Activated gamma-delta T cell treated with anti-CD3 and anti-CD28 coated beads, Interleukin-2, amount 50 U/mL, for 16 hours (primary cell): ENCODE measurements around the gene DEFB131B.
"Not testable (repeated sequence)": the region's sequence is repeated elsewhere in the genome, so short reads cannot be mapped to it uniquely, and the experiment has no call there.

Source experiments
- DNase-seq: peaks from one replicate; pipeline ENCODE4 v3.0.0-alpha.2; 2020; ENCODE audit warnings: low read depth

Gene DEFB131B, protein sequence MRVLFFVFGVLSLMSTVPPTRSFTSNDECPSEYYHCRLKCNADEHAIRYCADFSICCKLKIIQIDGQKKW

DNA sequence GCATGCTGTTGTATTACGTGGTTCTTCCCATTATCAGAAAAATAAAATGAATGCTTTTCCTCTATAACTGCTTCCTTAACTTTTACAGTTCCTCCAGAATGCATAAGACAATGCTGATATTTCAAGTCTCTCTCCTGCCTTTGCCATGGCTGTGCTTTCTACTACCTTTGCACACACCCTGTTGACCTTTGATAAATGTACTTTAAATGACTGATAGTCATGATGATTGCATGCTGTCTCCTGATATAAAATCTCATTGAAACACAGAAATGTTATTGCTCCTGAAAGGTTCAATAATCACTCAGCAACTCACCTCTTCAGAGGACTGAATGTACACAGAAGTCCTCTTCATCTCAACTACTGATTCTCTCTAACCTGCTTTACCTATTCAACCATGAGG, at the start of gene DEFB131B:
TSS of gene DEFB131B (plus strand) at position 395 of the 400 bp plus-strand sequence. CDS start at position 395, 0 bp downstream.
- not testable (repeated sequence) for DNase-seq

DNA sequence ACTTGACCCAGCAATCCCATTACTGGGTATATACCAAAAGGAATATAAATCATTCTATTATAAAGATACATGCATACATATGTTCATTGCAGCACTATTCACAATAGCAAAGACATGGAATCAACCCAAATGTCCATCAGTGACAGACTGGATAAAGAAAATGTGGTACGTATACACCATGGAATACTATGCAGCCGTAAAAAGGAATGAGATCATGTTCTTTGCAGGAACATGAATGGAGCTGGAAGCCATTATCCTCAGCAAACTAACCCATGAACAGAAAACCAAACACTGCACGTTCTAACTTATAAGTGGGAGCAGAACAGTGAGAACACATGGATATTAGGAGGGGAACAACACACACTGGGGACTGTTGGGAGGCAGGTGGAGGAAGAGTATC, 49.0 kb upstream of the DEFB131B start:
- not testable (repeated sequence) for DNase-seq

DNA sequence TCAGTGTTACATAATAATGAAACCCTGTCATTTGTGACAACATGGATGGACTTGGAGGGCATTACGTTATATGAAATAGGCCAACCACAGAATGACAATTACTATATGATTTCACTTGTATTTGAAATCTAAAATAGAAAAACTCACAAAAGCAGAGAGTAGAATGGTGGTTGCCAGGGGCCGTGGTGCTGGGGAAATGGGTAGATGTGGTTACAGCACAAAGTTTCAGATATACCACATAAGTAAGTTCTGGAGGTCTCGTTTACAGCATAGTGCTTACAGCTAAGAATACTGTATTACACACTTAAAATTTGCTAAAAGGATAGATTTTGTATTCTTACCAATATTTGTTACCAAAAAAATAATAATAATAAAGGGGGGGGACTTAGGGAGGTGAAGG, 48.6 kb upstream of the DEFB131B start:
- DNase-seq = not testable (repeated sequence)

DNA sequence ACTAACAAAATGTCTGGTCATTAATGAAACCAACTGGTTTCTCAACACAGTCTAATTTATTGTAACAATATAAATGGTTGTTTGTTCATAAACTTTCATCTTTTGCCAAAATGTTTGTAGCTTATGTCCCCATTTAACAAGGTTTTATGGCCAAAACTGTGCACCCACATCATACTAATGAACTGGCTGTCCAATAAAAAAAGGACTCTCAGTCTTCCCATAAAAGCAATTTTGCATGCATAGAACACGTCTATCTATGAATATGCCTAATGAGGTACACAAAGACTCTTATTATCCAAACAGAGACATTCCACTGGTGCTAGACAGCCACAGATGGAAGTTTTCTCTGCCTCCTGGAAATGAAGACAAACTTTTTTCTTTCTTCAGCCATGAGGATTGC, 45.4 kb upstream of the DEFB131B start, which contains the start of gene DEFB108B:
TSS of gene DEFB108B (plus strand) at position 390 of the 400 bp plus-strand sequence. CDS start at position 390, 0 bp downstream.
- not testable (repeated sequence) for DNase-seq

DNA sequence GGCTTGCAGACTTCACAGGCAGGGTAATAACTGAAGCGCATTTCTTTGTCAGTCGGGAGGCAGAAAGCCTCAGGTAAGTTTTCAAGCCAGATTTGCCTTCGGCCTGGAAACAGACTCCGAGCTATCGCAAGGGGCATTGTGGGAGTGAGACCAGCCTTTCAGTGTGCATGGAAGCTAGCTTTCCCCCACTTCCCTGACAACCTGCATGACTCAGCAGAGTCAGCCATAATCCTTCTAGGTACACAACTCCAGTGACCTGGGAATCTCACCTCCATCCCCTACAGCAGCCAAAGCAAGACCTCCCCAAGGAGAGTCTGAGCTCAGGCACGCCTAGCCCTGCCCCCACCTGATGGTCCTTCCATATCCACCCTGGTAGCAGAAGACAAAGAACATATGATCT, 35.5 kb upstream of the DEFB131B start:
- not testable (repeated sequence) for DNase-seq

DNA sequence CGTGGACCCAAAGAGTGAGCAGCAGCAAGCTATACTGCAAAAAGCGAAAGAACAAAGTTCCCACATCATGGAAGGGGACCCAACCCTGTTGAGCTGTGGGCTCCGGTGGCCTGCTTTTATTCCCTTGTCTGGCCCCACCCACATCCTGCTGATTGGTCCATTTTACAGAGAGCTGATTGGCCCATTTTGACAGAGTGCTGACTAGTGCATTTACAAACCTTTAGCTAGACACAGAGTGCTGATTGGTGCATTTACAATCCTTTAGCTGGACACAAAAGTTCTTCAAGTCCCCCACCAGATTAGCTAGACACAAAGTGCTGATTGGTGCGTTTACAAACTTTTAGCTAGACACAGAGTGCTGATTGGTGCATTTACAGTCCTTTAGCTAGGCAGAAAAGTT, 34.9 kb upstream of the DEFB131B start:
- DNase-seq = not testable (repeated sequence)

DNA sequence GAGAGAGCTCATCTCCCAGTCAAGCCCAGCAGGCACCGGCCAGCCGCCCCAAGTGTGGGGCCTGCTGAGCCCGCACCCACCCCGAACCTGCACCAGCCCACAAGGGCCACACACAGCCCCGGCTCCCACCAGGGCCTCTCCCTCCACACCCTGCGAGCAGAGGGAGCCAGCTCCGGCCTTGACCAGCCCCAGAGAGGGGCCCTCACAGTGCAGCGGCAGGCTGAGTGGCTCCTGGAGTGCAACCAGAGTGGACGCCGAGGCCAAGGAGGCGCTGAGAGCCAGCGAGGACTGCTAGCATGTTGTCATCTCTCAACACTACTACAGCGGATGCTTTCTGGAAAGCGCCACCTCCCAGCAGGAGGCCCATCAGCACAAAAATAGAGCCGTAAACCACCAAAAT, 34.4 kb upstream of the DEFB131B start:
- no peak for DNase-seq

DNA sequence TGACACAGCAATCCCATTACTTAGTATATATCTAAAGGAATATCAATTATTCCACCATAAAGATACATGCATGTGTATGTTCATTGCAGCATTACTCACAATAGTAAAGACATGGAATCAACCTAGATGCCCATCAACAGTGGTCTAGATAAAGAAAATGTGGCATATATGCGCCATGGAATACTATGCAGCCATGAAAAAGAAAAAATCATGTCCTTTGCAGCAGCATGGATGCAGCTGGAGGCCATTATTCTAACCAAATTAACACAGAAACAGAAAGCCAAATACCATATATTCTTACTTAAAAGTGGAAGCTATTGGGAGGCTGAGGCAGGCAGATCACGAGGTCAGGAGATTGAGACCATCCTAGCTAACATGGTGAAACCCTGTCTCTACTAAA, 24.4 kb upstream of the DEFB131B start:
- not testable (repeated sequence) for DNase-seq

DNA sequence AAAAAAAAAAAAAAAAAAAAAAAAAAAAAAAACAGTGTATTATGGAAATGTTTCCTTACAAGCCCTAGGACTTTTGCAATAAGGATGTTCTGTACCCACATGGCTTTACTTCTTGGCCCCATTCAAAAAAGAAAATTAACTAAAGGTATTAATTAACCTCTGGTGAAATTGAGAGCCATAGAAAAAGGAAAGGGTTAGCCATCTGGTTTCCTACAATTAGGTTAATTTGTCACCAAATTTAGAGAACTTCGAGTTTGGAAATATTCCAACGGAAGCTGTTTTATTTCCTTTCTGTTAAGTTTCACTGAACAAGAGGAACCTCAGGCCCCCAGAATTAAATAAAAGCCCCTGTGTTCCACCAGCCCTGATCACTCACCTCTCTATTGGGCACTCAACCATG, 22.4 kb upstream of the DEFB131B start:
- not testable (repeated sequence) for DNase-seq

DNA sequence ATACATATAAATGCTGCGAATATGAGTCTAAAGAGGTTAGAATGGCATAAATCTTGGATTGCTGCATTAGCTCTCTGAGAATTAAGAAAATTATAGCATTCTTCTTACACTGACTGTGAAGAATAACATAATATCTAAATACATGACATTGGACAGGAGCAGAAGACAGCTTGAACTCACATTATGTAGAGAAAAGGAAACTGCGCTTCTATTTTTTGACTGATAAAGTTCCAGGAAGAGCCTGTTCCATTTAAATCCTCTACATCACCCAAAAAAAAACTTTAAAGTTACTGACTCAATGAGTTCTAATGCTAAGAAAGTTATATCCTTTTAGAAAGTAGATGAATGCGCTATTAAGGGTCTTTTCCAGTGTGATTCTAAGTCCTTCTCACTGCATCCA, 17.4 kb upstream of the DEFB131B start:
- not testable (repeated sequence) for DNase-seq

DNA sequence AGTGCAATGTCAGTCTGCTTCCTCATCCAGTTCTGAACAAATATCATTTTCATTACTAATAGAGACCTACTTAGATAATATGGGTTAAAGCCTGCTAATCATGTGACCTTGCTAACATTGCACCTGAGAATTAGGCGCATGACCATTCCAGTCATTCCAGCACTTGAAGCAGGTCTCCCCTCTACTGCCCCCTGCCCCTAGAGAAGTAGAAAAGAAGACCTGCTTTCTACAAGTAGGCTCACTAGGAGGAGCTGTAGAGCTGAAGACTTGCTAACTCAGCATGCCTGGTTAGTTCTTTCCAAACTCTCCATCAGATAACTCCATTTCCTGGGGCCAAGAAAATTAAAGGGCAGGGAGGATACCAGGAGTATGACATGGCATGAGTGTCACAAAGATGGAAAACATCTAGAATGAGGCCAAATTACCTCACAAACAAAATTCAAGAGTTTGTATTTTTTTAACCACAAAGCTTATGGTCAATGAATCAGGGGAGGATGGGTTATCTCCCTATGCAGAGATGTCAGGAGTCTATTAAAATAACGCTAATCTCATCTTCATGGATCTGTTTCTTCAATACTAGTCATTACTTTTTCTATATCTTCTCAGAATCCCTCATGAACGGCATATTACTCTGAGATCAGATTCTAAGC, 14.2 kb upstream of the DEFB131B start:
- DNase-seq = not testable (repeated sequence)

DNA sequence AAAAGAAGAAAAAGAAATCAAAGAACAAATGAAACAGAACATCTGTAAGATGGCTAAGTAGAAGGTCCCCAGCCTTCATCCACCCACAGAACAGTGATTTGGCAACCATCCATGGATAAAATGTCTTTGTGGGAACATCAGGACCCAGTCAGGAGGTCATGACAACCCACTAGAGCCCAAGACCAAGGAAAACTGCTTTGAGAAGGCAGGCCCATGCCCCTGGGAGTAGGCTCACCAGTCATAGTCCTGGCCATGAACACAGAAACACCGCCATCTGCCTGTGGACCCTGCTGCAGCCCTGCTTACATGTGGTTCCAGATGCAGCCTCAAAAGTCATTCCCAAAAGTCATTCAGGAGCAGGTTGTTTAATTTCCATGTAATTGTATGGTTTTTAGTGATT, 11.0 kb upstream of the DEFB131B start:
- not testable (repeated sequence) for DNase-seq

DNA sequence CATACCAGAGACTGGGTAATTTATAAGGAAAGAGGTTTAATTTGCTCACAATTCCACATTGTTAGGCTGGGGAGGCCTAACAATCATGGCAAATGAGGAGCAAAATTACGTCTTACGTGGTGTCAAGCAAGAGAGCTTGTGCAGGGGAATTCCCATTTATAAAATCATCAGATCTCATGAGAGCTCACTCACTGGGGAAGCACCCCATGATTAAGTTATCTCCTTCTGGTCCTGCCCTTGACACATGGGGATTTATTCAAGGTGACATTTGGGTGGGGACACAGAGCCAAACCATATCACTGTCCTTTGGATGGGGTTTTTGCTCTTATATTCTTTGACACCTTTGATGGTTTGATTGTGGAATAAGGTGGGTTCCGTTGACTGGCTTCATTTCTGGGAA, 8.3 kb upstream of the DEFB131B start:
- not testable (repeated sequence) for DNase-seq

DNA sequence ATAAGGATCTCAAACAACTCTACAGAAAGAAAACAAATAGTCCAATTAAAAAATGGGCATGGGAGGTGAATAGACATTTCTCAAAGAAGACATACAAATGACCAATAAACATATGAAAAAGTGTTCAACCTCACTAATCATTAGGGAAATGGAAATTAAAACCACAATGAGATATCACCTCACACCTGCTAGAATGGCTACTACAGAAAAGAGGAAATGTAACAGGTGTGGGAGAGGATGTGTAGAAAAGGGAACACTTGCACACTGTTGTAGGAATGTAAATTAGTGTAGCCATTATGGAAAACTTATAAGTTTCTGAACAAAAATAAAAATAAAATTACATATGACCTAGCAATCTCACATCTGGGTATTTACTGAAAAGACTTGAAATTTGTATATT, 7.6 kb upstream of the DEFB131B start:
- DNase-seq = not testable (repeated sequence)

DNA sequence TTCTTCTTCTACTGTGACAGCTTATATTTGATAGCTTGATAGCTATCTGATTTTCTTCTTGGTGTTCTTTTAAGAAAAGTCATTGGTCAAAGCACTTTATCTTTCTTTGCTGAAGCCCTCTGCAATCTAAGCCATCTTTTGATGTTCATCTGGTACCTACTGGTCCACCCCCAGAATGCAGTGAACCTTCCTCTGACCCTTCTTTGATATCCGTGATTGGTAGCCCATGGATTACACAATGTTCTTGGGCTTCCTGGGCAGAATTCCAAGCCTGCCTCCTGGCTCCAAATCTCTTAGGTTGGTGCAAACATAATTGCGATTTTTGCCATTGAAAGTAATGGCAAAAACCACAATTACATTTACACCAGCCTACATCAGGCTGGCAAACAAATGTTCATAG, 2.0 kb upstream of the DEFB131B start:
- not testable (repeated sequence) for DNase-seq

DNA sequence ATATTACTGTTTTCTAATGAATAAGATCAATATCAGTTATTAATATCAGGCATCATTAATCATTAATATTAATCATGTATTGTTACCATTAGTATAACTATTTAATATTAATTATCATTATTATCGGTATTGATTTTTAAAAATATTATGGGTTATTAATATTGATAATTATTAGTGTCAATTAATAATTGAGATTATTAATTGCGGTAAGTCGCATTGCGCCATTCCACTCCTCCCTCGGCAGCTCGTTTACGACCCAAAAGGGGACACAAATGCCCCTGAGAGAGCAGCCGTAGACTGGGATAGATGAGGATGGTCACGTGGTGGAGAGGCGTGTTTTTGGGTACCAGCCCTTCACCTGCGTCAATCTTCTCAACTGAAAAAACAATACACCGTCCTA, 7.6 kb downstream of the DEFB131B start:
- DNase-seq = not testable (repeated sequence)

DNA sequence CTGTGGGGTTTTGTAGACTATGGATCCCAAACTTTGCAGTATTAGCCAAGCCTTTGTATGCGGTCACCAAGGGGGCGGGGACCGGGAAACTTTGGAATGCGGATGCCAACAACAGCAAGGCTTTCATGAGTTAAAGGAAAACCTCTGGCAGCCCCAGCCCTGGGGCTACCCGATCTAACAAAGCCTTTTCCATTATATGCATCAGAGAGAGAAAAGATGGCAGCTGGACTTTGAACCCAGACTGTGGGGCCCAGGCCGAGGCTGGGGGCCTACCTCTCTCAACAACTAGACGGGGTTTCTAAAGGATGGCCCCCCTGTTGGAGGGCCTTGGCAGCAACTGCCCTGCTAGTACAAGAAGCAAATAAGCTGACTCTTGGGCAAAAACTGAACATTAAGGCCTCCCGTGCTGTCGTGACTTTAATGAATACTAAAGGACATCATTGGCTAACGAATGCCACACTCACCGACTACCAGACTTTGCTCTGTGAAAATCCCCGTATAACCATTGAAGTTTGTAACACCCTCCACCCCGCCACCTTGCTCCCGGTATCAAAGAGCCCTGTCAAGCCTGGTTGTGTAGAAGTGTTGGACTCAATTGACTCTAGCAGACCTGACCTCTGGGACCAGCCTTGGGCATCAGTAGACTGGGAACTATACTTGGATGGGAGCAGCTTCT, 10.2 kb downstream of the DEFB131B start:
- not testable (repeated sequence) for DNase-seq

DNA sequence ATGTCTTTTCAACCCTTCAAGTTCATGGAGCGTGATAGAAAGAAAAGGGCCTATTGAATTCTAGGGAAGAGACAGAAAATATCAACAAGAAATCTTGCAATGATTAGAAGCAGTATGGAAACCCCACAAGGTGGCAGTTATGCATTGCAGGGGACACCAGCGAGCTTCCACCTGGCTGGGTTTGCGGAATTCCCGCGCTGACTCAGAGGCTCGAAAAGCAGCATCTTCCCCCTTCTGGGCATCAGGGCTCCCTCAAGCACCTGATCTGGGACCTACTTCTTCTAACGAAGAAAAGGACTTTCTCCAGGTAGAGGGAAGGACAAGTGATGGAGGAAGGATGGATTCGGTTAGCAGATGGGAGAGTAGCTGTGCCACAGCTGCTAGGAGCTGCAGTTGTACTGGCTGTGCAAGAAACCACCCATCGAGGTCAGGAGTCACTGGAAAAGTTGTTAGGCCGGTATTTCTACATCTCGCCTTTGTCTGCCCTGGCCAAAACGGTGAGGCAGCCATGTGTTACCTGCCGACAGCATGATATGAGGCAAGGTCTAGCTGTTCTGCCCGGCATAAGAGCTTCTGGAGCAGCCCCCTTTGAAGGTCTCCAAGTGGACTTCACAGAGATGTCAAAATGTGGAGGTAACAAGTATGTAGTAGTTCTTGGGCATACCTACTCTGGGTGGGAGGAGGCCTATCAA, 11.1 kb downstream of the DEFB131B start:
- not testable (repeated sequence) for DNase-seq

DNA sequence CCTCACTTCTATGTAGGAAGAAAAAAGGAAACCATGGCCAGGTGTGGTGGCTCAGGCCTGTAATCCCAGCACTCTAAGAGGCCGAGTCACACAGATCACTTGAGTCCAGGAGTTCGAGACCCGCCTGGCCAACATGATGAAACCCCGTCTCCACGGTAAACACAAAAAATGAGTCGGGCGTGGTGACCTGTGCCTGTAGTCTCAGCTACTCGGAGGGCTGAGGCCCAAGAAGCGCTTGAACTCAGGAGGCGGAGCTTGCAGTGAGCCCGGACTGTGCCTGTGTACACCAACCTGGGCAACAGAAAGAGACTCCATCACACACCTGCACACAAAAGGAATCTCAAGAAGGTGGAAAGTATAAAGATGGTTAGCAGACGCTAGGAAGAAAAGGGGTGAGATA, 17.7 kb downstream of the DEFB131B start:
- no peak for DNase-seq

DNA sequence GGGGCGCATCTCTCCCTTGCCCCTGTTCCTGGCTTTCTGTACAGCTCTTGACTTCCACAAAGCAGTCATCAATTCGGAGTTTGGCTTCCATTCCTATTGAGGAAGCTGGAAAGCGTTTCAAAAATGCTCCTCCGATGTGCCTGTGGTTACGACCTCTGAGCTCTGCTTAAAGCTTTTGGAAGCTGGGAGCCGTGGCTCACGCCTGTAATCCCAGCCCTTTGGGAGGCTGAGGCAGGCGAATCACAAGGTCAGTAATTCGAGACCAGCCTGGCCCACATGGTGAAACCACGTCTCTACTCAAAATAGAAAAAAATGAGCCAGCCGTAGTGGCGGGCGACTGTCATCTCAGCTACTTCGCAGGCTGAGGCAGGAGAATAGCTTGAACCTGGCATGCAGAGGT, 22.9 kb downstream of the DEFB131B start:
- not testable (repeated sequence) for DNase-seq

DNA sequence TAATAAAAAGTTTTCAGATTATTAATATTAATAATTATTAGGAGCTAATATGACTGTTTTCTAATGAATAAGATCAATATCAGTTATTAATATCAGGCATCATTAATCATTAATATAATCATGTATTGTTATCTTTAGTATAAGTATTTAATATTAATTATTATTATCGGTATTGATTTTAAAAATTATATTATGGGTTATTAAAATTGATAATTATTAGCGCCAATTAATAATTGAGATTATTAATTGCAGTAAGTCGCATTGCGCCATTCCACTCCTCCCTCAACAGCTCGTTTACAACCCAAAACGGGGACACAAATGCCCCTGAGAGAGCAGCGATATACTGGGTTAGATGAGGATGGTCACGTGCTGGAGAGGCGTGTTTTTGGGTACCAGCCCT, 30.0 kb downstream of the DEFB131B start:
- DNase-seq = no peak

DNA sequence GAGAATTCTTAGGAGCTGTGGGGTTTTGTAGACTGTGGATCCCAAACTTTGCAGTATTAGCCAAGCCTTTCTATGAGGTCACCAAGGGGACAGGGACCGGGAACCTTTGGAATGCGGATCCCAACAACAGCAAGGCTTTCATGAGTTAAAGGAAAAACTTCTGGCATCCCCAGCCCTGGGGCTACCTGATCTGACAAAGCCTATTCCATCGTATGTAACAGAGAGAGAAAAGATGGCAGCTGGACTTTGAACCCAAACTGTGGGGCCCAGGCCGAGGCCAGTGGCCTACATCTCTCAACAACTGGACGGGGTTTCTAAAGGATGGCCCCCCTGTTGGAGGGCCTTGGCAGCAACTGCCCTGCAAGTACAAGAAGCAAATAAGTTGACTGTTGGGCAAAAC, 32.5 kb downstream of the DEFB131B start:
- DNase-seq = not testable (repeated sequence)
